Esophagus muscularis mucosa (tissue), 4 donors: ENCODE measurements around the gene COX5B. TPM values are rescaled to one million over a fixed set of nuclear protein-coding genes. Genes with fewer than 3 reads are reported as not detected.
"Not testable (repeated sequence)": the region's sequence is repeated elsewhere in the genome, so short reads cannot be mapped to it uniquely, and the experiment has no call there.

Source experiments
- DNase-seq: peaks from one replicate; pipeline ENCODE4 v3.0.0-alpha.2; 2017; ENCODE audit errors: extremely low spot score
- H3K27ac ChIP-seq, 4 donors: fragments of 200-600 bp; sonication (generic); replicated peaks in 1 of 4; 1 replicate in 3 of 4; 2 replicates in 1 of 4; pipeline ENCODE4 v1.5.1; 2016 to 2019; ENCODE audit warnings: mild to moderate bottlenecking in 1 of 4
- H3K27me3 ChIP-seq, 4 donors: fragments of 200-600 bp; sonication (generic); one replicate each; pipeline versions ENCODE4 v1.5.1 to v1.6.0; 2016 to 2019
- H3K36me3 ChIP-seq, 4 donors: fragments of 200-600 bp; sonication (generic); one replicate each; pipeline ENCODE4 v1.5.1; 2016 to 2019
- H3K4me1 ChIP-seq, 4 donors: fragments of 200-600 bp; sonication (generic); one replicate each; pipeline ENCODE4 v1.5.1; 2016 to 2019
- H3K4me3 ChIP-seq, 4 donors: fragments of 200-600 bp; sonication (generic); 1 replicate in 2 of 4; 2 replicates in 2 of 4; pipeline ENCODE4 v1.5.1; 2016 to 2019; ENCODE audit warnings: mild to moderate bottlenecking in 4 of 4, moderate library complexity in 1 of 4
- H3K9me3 ChIP-seq, 4 donors: fragments of 200-600 bp; sonication (generic); 1 replicate in 3 of 4; 2 replicates in 1 of 4; pipeline ENCODE4 v1.5.1; 2016 to 2019
- CTCF ChIP-seq, 3 experiments: fragments of 200-600 bp in 2 of 3; fragments of 450-650 bp in 1 of 3; sonication (generic) in 2 of 3; IDR thresholded peaks; one replicate each; pipeline ENCODE4 v1.5.1; 2017 to 2019; ENCODE audit warnings: antibody characterized with exemption in 3 of 3, mild to moderate bottlenecking in 2 of 3, moderate library complexity in 1 of 3
- EP300 ChIP-seq: sonication (generic); formaldehyde crosslinking; IDR thresholded peaks from one replicate; pipeline ENCODE4 v1.6.1; 2017; ENCODE audit warnings: antibody characterized with exemption
- POLR2A ChIP-seq: fragments of 450-650 bp; IDR thresholded peaks from one replicate; pipeline ENCODE4 v1.6.1; 2017; ENCODE audit warnings: antibody characterized with exemption, moderate library complexity, mild to moderate bottlenecking, low read depth
- POLR2AphosphoS5 ChIP-seq, 2 donors: sonication (generic); formaldehyde crosslinking; IDR thresholded peaks; one replicate each; pipeline ENCODE4 v1.6.1; 2017; ENCODE audit warnings: antibody characterized with exemption in 2 of 2
- WGBS: methylation state at CpG from one replicate; pipeline ENCODE4 v1.1.5; 2018; 5-methylcytosine and 5-hydroxymethylcytosine counted together
- intact Hi-C: fragments of 100-400 bp; cut with DNase I; formaldehyde crosslinking; loops from one replicate; pipeline ENCODE4 v1.15.1; 2023
- total RNA-seq, 4 donors: library from RNA; depleted of rRNA; stranded (reverse); fragments of >200 nt; gene quantifications; one replicate each; pipeline versions ENCODE4 v1.1.0 to v1.2.1, GENCODE V29; 2016

The COX5B gene
- total RNA-seq, 4 donors from 2014 or later, result 382 to 507 (median 481) TPM

- Histone ChIP-seq H3K9me3 (no peaks in the 10 kb centered on the region), H3K27ac (no peak overlapping the region), H3K36me3 (peaks cover 0 to 5% (median 0%) of the 10 kb centered on the region in 4 donors), H3K4me1 (no peaks in the 10 kb centered on the region), H3K27me3 (no peaks in the 10 kb centered on the region), H3K4me3 (no peak overlapping the region)
- 93% methylated on average over 1 of the region's 1 CpG for WGBS
- no peak for DNase-seq
- intact Hi-C loops, result no loop called here
- TF ChIP-seq POLR2A (no peak), CTCF (IDR thresholded peaks at IDR 0.05) (no peak), POLR2AphosphoS5 (IDR thresholded peaks at IDR 0.05) (no peak), EP300 (no peak)
These were observed 24.6 kb downstream of the COX5B start for GRCh38 chr2:97670471-97670870.

GRCh38 chr2:97671526-97671925 is 25.7 kb downstream of the COX5B start:
- peaks cover 0 to 5% (median 2%) of the 10 kb centered on the region in 4 donors for H3K36me3 ChIP-seq
- DNase-seq, result no peak
- H3K27ac ChIP-seq, result no peak overlapping the region
- intact Hi-C loops, result no loop called here
- no peak overlapping the region for H3K4me3 ChIP-seq
- WGBS, result 96% methylated on average over 5 of the region's 7 CpGs
- no peaks in the 10 kb centered on the region for H3K27me3 ChIP-seq
- TF ChIP-seq POLR2AphosphoS5 (IDR thresholded peaks at IDR 0.05) (no peak), EP300 (no peak), POLR2A (no peak)
- no peaks in the 10 kb centered on the region for H3K4me1 ChIP-seq
- H3K9me3 ChIP-seq, result no peaks in the 10 kb centered on the region

GRCh38 chr2:97672606-97673140 is 26.8 kb downstream of the COX5B start:
- H3K36me3 ChIP-seq, H3K4me3 ChIP-seq, H3K4me1 ChIP-seq, H3K27ac ChIP-seq, DNase-seq, intact Hi-C loops, H3K9me3 ChIP-seq, H3K27me3 ChIP-seq: not testable (repeated sequence)
- 95% methylated on average over 4 of the region's 6 CpGs for WGBS

GRCh38 chr2:97673182-97673914 is 27.5 kb downstream of the COX5B start:
- Histone ChIP-seq H3K36me3 (peaks cover 0 to 4% (median 2%) of the 10 kb centered on the region in 4 donors), H3K27ac (no peak overlapping the region), H3K4me1 (no peaks in the 10 kb centered on the region), H3K9me3 (no peaks in the 10 kb centered on the region), H3K27me3 (no peaks in the 10 kb centered on the region), H3K4me3 (no peak overlapping the region)
- no peak for DNase-seq
- TF ChIP-seq POLR2A, result no peak
- TF ChIP-seq CTCF (IDR thresholded peaks at IDR 0.05), result no peak
- no peak for TF ChIP-seq POLR2AphosphoS5 (IDR thresholded peaks at IDR 0.05)
- no peak for TF ChIP-seq EP300
- 85% methylated on average over 8 of the region's 9 CpGs for WGBS
- intact Hi-C loops, result no loop called here

- 75% methylated on average over 8 of the region's 8 CpGs for WGBS
- Histone ChIP-seq H3K4me3 (no peak overlapping the region), H3K4me1 (no peaks in the 10 kb centered on the region), H3K27me3 (no peaks in the 10 kb centered on the region), H3K27ac (no peak overlapping the region), H3K9me3 (no peaks in the 10 kb centered on the region), H3K36me3 (peaks cover 0 to 4% (median 0%) of the 10 kb centered on the region in 4 donors)
- TF ChIP-seq POLR2AphosphoS5 (IDR thresholded peaks at IDR 0.05) (no peak), POLR2A (no peak), EP300 (no peak), CTCF (IDR thresholded peaks at IDR 0.05) (no peak)
- no peak for DNase-seq
- intact Hi-C loops, result no loop called here
These were observed 28.0 kb downstream of the COX5B start for GRCh38 chr2:97673915-97674283.
